ENCODE measurements around the gene FER. TPM values are rescaled to one million over a fixed set of nuclear protein-coding genes. Genes with fewer than 3 reads are reported as not detected.
"Not testable (repeated sequence)": the region's sequence is repeated elsewhere in the genome, so short reads cannot be mapped to it uniquely, and the experiment has no call there.

FER gene
- total RNA-seq, 2 donors from 2014 or later, result 52.6 to 62.2 TPM

DNA sequence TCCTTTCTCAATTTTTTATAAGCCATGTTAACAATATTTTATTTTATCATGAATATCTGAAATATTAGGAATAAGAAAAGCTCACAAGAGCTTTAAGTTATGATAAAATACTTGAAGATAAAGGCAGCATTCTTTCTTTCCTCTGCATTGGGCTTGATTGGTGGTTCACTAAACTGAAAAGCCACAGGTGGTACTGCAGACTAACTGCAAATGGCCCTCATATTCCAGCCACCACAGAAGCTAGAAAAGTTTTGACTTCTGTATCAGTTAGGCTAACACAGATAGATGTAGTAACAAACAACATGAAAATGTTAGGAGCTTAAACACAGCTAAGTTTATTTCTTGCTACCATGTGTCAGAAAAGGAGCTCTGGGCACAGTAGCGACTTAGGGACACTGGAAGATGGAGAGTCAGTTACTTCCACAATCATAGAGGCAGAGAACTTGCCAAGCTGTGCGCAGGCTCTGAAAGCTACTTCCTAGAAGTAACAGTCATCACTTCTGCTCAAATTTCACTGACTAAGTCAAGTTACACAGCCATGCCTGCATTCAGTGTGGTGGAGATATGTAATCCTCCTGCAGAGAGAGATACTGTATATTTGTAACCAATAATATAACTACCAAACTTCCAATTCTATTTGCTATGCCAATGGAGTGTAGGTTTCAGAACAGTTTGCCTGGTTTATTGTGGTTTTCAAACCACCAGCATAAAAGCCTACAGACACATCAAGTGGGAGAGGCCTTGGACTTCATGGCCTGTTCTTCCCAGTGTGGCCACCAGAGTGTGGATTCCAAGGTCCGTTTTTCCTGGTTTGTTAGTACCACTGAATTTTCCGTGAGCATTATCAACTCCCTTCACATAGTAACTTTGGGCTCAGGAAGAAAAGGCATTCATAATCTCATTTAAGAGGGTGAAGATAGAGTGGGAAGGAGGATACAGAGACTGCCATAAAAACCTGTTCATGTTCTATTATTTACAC lies 393.8 kb downstream of the FER start:
- peak; percentile 66 for DNase-seq (ENCODE audit: low spot score)
- intact Hi-C loops (cut with DNase I), result no loop called here

- intact Hi-C loops (cut with DNase I), result no loop called here
- no peak for DNase-seq (ENCODE audit: low spot score)
These were observed 395.3 kb downstream of the FER start for GRCh38 chr5:109143031-109143430.

GRCh38 chr5:109145139-109145538 lies 397.4 kb downstream of the FER start:
- intact Hi-C loops (cut with DNase I), result no loop called here
- DNase-seq (ENCODE audit: low spot score), result no peak

GRCh38 chr5:109146591-109146990 lies 398.9 kb downstream of the FER start:
- DNase-seq (ENCODE audit: low spot score), result no peak
- intact Hi-C loops (cut with DNase I), result no loop called here

DNA sequence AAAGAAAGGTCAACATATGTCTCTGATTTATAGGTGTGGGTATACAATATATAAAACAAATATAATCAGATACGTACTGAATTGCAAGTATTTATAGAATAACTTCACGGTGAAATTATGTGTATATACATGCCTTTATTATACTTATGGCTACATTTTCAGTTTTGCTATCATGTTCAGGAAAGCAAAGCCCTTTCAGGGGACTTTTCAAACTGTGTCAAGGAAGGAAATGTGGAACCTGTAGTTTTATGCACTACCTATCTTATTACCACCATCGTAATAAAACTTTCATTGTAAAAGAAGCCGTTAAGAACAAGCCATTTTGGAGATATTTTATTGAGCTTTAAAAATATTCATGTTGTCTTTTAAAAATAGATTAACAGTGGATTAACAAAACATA lies 404.9 kb downstream of the FER start:
- intact Hi-C loops (cut with DNase I), result no loop called here
- DNase-seq (ENCODE audit: low spot score), result no peak

GRCh38 chr5:109155625-109156024 lies 407.9 kb downstream of the FER start:
- intact Hi-C loops (cut with DNase I), result no loop called here

GRCh38 chr5:109156885-109157284 lies 409.2 kb downstream of the FER start:
- DNase-seq (ENCODE audit: low spot score), result no peak

More at GRCh38 chr5:109155625-109156024, 407.9 kb downstream of the FER start:
- no peak for DNase-seq (ENCODE audit: low spot score)

GRCh38 chr5:109160468-109160867 lies 412.8 kb downstream of the FER start:
- DNase-seq (ENCODE audit: low spot score), result no peak
- intact Hi-C loops (cut with DNase I), result no loop called here

More at GRCh38 chr5:109156885-109157284, 409.2 kb downstream of the FER start:
- intact Hi-C loops (cut with DNase I), result no loop called here

DNA sequence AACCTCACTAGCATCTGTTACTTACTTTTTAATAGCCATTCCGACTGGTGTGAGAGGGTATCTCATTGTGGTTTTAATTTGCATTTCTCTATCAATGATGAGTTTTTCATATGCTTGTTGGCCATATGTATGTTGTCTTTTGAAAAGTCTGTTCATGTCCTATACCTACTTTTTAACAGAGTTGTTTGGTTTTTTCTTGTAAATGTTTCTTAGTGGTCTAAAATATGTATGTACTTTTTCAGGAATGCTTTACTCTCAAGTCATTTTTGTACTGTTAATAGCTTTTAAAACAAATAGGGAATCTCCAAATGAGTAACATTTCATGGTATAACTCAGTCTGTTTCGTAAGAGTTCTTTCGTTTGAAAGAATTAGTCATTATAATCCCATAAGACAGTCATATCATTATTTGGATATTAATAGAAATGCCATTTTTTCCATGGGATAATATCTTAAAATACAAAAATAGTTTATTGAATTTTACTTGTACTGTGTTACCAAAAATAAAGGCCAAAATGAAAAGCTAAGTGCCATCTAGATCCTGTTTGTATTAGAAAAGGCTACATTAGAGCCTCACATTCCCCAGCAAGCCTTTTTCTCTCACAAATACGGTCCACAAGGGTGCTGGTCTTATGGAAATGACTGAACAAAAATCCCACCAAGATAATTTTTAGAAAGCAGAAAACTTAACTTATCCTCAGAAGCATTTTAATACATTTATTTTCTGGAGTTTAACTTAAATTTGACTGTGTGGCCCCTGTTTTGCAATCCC lies 414.4 kb downstream of the FER start:
- intact Hi-C loops (cut with DNase I), result no loop called here
- no peak for DNase-seq (ENCODE audit: low spot score)

GRCh38 chr5:109163336-109163735 lies 415.6 kb downstream of the FER start:
- intact Hi-C loops (cut with DNase I), result no loop called here
- no peak for DNase-seq (ENCODE audit: low spot score)

DNA sequence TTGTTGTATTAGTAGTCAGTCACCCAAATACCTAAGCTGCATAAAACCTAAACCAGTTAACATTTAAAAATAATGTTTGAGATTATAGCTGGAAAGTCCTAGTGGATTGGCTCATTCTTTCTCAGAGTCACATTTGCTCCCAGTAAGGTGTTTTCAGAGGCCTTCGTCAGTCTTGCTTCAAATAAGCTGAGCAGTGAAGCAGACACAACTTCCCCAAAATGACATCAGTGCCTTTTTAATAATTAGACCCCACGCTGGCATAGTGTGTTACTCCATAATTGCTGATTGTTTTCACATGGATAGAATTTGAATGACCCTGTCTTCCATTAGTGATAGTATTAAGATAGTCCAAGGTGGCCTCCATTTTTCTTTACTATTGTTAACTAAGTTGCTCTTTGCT lies 416.3 kb downstream of the FER start:
- no peak for DNase-seq (ENCODE audit: low spot score)
- intact Hi-C loops (cut with DNase I), result no loop called here

- no peak for DNase-seq (ENCODE audit: low spot score)
- intact Hi-C loops (cut with DNase I), result no loop called here
These were observed 419.9 kb downstream of the FER start for GRCh38 chr5:109167586-109167985.

DNA sequence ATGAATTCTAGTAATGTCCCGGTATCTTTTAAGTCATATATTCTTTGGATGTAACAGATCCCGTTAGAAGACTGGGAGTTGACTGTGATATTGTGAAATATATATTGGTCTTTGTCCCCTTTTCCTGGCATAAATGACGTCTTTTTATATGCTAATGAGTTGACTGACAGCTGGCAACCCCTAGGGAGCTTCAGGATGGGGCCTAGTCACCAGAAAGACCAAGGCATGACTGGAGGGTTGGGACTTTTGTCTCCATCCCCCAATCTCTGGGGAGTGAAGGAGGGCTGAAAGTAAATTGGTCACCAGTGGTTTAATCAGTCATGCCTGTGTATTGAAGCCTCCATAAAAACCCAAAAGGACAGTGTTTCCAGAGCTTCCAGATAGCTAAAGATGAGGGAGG lies 420.5 kb downstream of the FER start:
- intact Hi-C loops (cut with DNase I), result no loop called here
- DNase-seq (ENCODE audit: low spot score), result no peak

GRCh38 chr5:109170629-109171350 lies 423.1 kb downstream of the FER start:
- no peak for DNase-seq (ENCODE audit: low spot score)
- intact Hi-C loops (cut with DNase I), result no loop called here

DNA sequence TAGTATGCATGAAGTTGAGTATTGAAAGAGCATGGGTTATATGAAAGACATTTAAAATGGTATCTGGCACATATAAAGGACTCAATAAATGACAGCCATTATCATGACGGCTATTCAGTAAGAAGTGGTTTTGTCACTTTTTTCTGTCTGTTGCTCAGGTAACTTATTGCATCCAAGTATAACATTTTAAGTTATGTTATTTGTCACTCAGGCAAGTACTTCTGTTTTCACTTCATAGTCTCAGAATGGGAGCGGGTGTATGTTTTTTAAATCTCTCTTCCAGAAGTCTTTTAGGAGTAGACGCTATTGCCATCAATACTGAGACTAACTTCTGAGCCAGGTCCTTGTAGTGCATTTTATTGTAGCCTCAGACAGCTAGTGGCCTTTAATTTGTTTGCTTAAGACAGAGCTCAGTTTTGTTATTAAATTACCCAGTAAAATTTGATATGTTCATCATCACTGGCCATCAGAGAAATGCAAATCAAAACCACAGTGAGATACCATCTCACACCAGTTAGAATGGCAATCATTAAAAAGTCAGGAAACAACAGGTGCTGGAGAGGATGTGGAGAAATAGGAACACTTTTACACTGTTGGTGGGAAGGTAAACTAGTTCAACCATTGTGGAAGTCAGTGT lies 423.9 kb downstream of the FER start:
- DNase-seq (ENCODE audit: low spot score); intact Hi-C loops (cut with DNase I): not testable (repeated sequence)

- intact Hi-C loops (cut with DNase I), result no loop called here
- DNase-seq (ENCODE audit: low spot score), result no peak
These were observed 425.5 kb downstream of the FER start for GRCh38 chr5:109173036-109173794.

DNA sequence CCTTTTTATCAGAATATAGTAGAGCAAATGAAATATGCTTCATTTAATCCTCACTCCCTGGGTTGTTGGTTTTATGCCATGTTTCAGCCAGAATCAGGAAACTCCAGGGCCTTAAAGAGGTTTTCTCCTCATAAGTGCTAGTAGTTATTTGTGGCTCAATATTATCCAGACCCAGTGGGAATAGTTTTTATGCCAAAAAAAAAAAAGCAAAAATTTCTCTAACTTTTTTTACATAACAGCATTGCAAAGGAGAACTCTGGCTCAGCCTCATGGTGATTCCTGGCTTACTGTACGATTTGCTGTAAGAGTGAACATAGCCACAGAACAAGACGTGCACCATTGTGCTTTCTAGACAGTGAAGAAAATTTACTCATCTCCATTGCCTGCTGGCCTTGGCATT lies 429.5 kb downstream of the FER start:
- DNase-seq (ENCODE audit: low spot score), result no peak
- intact Hi-C loops (cut with DNase I), result no loop called here

DNA sequence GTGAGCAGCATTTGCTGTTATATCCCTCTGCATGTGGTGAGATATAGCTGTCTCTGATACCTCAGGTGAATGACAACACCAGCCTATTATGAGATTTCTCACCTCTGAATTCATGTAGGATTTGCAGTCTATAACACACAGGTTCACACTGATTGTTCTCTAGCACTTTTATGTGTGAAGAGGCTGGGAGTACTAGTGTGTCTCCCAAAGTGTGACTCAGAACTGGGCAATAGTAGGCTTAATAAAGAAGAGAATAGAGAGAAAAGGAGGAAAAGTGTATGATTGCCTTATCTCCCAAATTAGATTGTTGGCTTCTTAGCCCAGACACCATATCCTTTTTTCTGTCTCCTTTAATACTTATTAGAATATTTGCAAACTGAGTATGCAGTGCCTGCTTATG lies 430.1 kb downstream of the FER start:
- DNase-seq (ENCODE audit: low spot score), result no peak
- intact Hi-C loops (cut with DNase I), result no loop called here

GRCh38 chr5:109180668-109181067 lies 433.0 kb downstream of the FER start:
- no peak for DNase-seq (ENCODE audit: low spot score)
- intact Hi-C loops (cut with DNase I), result no loop called here
